IMR-90 (cell line): ENCODE results near the gene ZBTB38. TPM values are rescaled to one million over a fixed set of nuclear protein-coding genes. Genes with fewer than 3 reads are reported as not detected.
A peak's percentile ranks its signal among the peaks of the same experiment; 100 is the strongest.

ENCODE experiments used
- ATAC-seq: fragments of 200-7000 bp; cut with Tn5 transposase; 2 replicates; pipeline ENCODE4 v1.9.1; 2020; ENCODE audit warnings: low read depth, mild to moderate bottlenecking, moderate library complexity
- BruUV-seq: library from RNA; stranded (reverse); fragments of 400-500 nt; replicated peaks from 2 replicates; lab custom pipeline; 2021; lab: Mats Ljungman, UMichigan
- CTCF ChIA-PET: fragments of 300-600 bp; formaldehyde crosslinking; extraction: SDS; loops from one replicate; lab custom pipeline; 2021; ENCODE audit warnings: antibody characterized with exemption; lab: Yijun Ruan, JAX
- POLR2A ChIA-PET: fragments of 300-600 bp; sonication (Branson Sonifier 250); formaldehyde crosslinking; loops from one replicate; lab custom pipeline; 2022; ENCODE audit warnings: antibody characterized with exemption; ENCODE audit not compliant: unreplicated experiment; lab: Charles Lee
- DNase-seq: peaks from one replicate; pipeline ENCODE4 v3.0.0; 2013
- H2AFZ ChIP-seq: replicated peaks from 2 replicates; pipeline ENCODE3; 2013; ENCODE audit warnings: low read length, mild to moderate bottlenecking; ENCODE audit not compliant: poor library complexity
- H2AK5ac ChIP-seq: 2 replicates; pipeline ENCODE4 v1.6.1; 2013; ENCODE audit warnings: low read depth, low read length, inconsistent platforms
- H2AK9ac ChIP-seq: replicated peaks from 2 replicates; pipeline ENCODE3; 2013; ENCODE audit warnings: mild to moderate bottlenecking, low read depth, low read length, moderate library complexity; ENCODE audit not compliant: poor library complexity
- H2BK120ac ChIP-seq: 2 replicates; pipeline ENCODE4 v1.6.1; 2013; ENCODE audit warnings: low read depth, low read length, inconsistent platforms
- H2BK15ac ChIP-seq: 3 replicates; pipeline ENCODE4 v1.6.1; 2013; ENCODE audit warnings: low read depth, low read length, inconsistent platforms
- H2BK20ac ChIP-seq: 2 replicates; pipeline ENCODE4 v1.6.1; 2013; ENCODE audit warnings: low read depth, mild to moderate bottlenecking, inconsistent platforms, low read length, moderate library complexity
- H2BK5ac ChIP-seq: 2 replicates; pipeline ENCODE4 v1.6.1; 2013; ENCODE audit warnings: mild to moderate bottlenecking, low read depth, low read length, inconsistent platforms; ENCODE audit not compliant: poor library complexity, severe bottlenecking
- H3K14ac ChIP-seq: replicated peaks from 2 replicates; pipeline ENCODE4 v1.6.1; 2013; ENCODE audit warnings: low read depth, low read length, inconsistent platforms
- H3K18ac ChIP-seq: 2 replicates; pipeline ENCODE4 v1.6.1; 2013; ENCODE audit warnings: low read depth, low read length, control low read depth
- H3K23ac ChIP-seq: 2 replicates; pipeline ENCODE4 v1.6.1; 2013; ENCODE audit warnings: low read depth, low read length, inconsistent platforms
- H3K27ac ChIP-seq: 2 replicates; pipeline ENCODE4 v1.5.1; 2013; ENCODE audit warnings: mild to moderate bottlenecking, control low read depth, low read length; ENCODE audit not compliant: insufficient read depth
- H3K27me3 ChIP-seq: 2 replicates; pipeline ENCODE4 v1.6.1; 2013; ENCODE audit warnings: low read length; ENCODE audit not compliant: control insufficient read depth, insufficient read depth
- H3K36me3 ChIP-seq: 2 replicates; pipeline ENCODE4 v1.6.1; 2013; ENCODE audit warnings: low read length, mixed read lengths; ENCODE audit not compliant: control insufficient read depth, insufficient read depth
- H3K4ac ChIP-seq: 2 replicates; pipeline ENCODE4 v1.6.1; 2013; ENCODE audit warnings: low read depth, low read length, inconsistent platforms
- H3K4me1 ChIP-seq: 2 replicates; pipeline ENCODE4 v1.6.1; 2013; ENCODE audit warnings: low read length, mixed read lengths; ENCODE audit not compliant: control insufficient read depth, insufficient read depth
- H3K4me2 ChIP-seq: 2 replicates; pipeline ENCODE4 v1.6.1; 2013; ENCODE audit warnings: low read depth, mild to moderate bottlenecking, control low read depth, low read length, moderate library complexity
- H3K4me3 ChIP-seq: 2 replicates; pipeline ENCODE4 v1.5.1; 2013; ENCODE audit warnings: low read depth, mild to moderate bottlenecking, control low read depth, low read length, moderate library complexity; ENCODE audit not compliant: insufficient read depth
- H3K56ac ChIP-seq: 2 replicates; pipeline ENCODE4 v1.6.1; 2013; ENCODE audit warnings: low read length, inconsistent platforms; ENCODE audit not compliant: insufficient read depth; ENCODE audit errors: extremely low read depth
- H3K79me1 ChIP-seq, 2 experiments: 2 replicates each; pipeline ENCODE4 v1.6.1; 2013; ENCODE audit warnings: low read length in 2 of 2, inconsistent platforms in 1 of 2, low read depth in 1 of 2
- H3K9ac ChIP-seq: 2 replicates; pipeline ENCODE4 v1.6.1; 2013; ENCODE audit warnings: low read depth, low read length, control low read depth
- H3K9me1 ChIP-seq: 2 replicates; pipeline ENCODE4 v1.6.1; 2013; ENCODE audit warnings: low read length, inconsistent platforms; ENCODE audit not compliant: insufficient read depth
- H3K9me3 ChIP-seq: 2 replicates; pipeline ENCODE4 v1.6.1; 2013; ENCODE audit warnings: low read length; ENCODE audit not compliant: control insufficient read depth, insufficient read depth
- H4K20me1 ChIP-seq: 2 replicates; pipeline ENCODE4 v1.6.1; 2013; ENCODE audit warnings: low read length, inconsistent platforms; ENCODE audit not compliant: insufficient read depth
- H4K5ac ChIP-seq: 2 replicates; pipeline ENCODE4 v1.6.1; 2013; ENCODE audit warnings: mild to moderate bottlenecking, low read depth, low read length, control low read depth
- H4K8ac ChIP-seq, 2 experiments: 2 replicates each; pipeline ENCODE4 v1.6.1; 2013; ENCODE audit warnings: low read depth in 2 of 2, low read length in 2 of 2, control low read depth in 1 of 2, inconsistent platforms in 1 of 2
- H4K91ac ChIP-seq: 2 replicates; pipeline ENCODE4 v1.6.1; 2013; ENCODE audit warnings: low read depth, low read length, inconsistent platforms; ENCODE audit not compliant: insufficient read depth
- CHD1 ChIP-seq: IDR thresholded peaks from 2 replicates; pipeline ENCODE4 v1.6.1; 2012; ENCODE audit warnings: low read depth, low read length, improper control_type of control experiment
- FOS ChIP-seq: fragments of 150-350 bp; IDR thresholded peaks from 2 replicates; pipeline ENCODE4 v1.6.1; 2016; ENCODE audit warnings: low read depth, low read length
- MAZ ChIP-seq: IDR thresholded peaks from 2 replicates; pipeline ENCODE4 v1.6.1; 2012; ENCODE audit warnings: low read depth, mild to moderate bottlenecking, low read length, improper control_type of control experiment, moderate library complexity, borderline replicate concordance
- NFE2L2 ChIP-seq: fragments of 150-350 bp; IDR thresholded peaks from 2 replicates; pipeline ENCODE4 v1.6.1; 2016; ENCODE audit warnings: low read depth, mild to moderate bottlenecking, low read length
- POLR2A ChIP-seq: IDR thresholded peaks from 2 replicates; pipeline ENCODE4 v1.6.1; 2012; ENCODE audit warnings: mild to moderate bottlenecking, low read depth, low read length
- RFX5 ChIP-seq: IDR thresholded peaks from 2 replicates; pipeline ENCODE4 v1.8.0; 2012; ENCODE audit warnings: low read depth, mild to moderate bottlenecking, low read length, moderate library complexity
- WGBS, 2 experiments: methylation state at CpG; one replicate each; pipeline versions ENCODE4 v1.1.5 to v1.1.7; 2013; ENCODE audit warnings: missing lambda C conversion rate in 2 of 2; ENCODE audit not compliant: insufficient read length in 1 of 2; ENCODE audit errors: extremely low coverage in 2 of 2; 5-methylcytosine and 5-hydroxymethylcytosine counted together
- dilution Hi-C: fragments of 300-500 bp; cut with HindIII; formaldehyde crosslinking; loops from one replicate; pipeline ENCODE4 v1.14.3; 2018; ENCODE audit warnings: low sequenced_read_pairs; ENCODE audit not compliant: unreplicated experiment
- in situ Hi-C: fragments of 300-500 bp; cut with MboI; formaldehyde crosslinking; loops from 3 replicates; pipeline ENCODE4 v1.14.3; 2019; ENCODE audit warnings: low sequenced_read_pairs, inconsistent platforms, mixed read lengths
- intact Hi-C: fragments of 100-400 bp; cut with micrococcal nuclease; formaldehyde crosslinking; loops from 2 replicates; pipeline ENCODE4 v1.10.0; 2022
- polyA plus RNA-seq, 3 experiments: library from polyadenylated mRNA; depleted of rRNA; stranded (reverse); fragments of >200 nt; gene quantifications; 2 replicates each; pipeline ENCODE4 v1.2.3, GENCODE V29; 2012; ENCODE audit warnings: low replicate concordance in 1 of 3
- total RNA-seq: library from RNA; depleted of rRNA; stranded (reverse); fragments of >200 nt; gene quantifications from 2 replicates; pipeline ENCODE4 v1.2.3, GENCODE V29; 2012; rRNA removed
- TF ChIP-seq, protein P1 (sequence below): conservative IDR thresholded peaks from 2 replicates; pipeline ENCODE4 v1.5.1; 2012; ENCODE audit warnings: mild to moderate bottlenecking, low read depth, low read length, improper control_type of control experiment

ZBTB38 gene
- total and polyA plus RNA-seq, 2 of the 4 experiments (the other 2 are of a cell fraction): 44.9 to 274 TPM

DNA sequence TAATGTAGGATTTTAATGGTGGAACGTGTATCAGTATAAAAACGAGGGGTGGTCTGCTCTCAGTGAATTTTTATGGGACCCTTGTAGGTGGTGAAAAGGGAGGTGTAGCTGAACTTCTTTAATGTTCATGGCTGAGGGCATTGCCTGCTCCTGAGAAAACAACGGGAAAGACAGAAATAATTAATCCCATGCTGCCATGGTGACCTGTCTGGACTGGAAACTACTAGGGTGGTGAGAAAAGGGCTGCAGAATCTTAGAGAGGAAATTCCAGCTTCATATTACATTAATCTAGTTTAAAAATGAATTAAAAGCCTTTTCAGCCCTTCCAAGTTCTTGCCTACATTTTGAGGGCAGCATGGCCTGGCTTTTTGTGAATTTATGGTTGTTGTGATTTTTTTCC, 47.6 kb downstream of the ZBTB38 start:
- no peak overlapping the region for H3K4me2 ChIP-seq
- H2AK9ac ChIP-seq: no peak overlapping the region
- DNase-seq (no peak), ATAC-seq (no peak)
- no peak overlapping the region for H3K56ac ChIP-seq
- no peak overlapping the region; the same call in 1 of the 2 replicates for H3K23ac ChIP-seq
- peak overlapping the region; percentile 26; the same call in 1 of the 2 replicates for H3K18ac ChIP-seq
- POLR2A ChIA-PET: no interaction called here
- H3K79me1 ChIP-seq: peaks cover 50 to 81% of the 10 kb centered on the region in 2 experiments
- WGBS, 2 experiments: 80% methylated on average over 1 of the region's 3 CpGs; no CpG with 5 or more reads in 1 of the 2 experiments
- H2AK5ac ChIP-seq: peak overlapping the region; percentile 36; the same call in 1 of the 2 replicates
- H3K4me3 ChIP-seq: no peak overlapping the region
- TF ChIP-seq POLR2A (no peak), CHD1 (no peak), RFX5 (no peak), FOS (no peak), MAZ (no peak), NFE2L2 (no peak)
- TF ChIP-seq, protein P1, sequence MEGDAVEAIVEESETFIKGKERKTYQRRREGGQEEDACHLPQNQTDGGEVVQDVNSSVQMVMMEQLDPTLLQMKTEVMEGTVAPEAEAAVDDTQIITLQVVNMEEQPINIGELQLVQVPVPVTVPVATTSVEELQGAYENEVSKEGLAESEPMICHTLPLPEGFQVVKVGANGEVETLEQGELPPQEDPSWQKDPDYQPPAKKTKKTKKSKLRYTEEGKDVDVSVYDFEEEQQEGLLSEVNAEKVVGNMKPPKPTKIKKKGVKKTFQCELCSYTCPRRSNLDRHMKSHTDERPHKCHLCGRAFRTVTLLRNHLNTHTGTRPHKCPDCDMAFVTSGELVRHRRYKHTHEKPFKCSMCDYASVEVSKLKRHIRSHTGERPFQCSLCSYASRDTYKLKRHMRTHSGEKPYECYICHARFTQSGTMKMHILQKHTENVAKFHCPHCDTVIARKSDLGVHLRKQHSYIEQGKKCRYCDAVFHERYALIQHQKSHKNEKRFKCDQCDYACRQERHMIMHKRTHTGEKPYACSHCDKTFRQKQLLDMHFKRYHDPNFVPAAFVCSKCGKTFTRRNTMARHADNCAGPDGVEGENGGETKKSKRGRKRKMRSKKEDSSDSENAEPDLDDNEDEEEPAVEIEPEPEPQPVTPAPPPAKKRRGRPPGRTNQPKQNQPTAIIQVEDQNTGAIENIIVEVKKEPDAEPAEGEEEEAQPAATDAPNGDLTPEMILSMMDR: no peak
- H3K9ac ChIP-seq: no peak overlapping the region
- peak overlapping the region; percentile 84; the same call in 1 of the 2 replicates for H2BK120ac ChIP-seq
- H2BK20ac ChIP-seq: peak overlapping the region; percentile 54; the same call in 1 of the 2 replicates
- H4K8ac ChIP-seq: peak overlapping the region; percentile 64 to 85; a peak in 3 of 4 replicates
- peaks cover 24% of the 10 kb centered on the region for H3K4me1 ChIP-seq
- H2BK5ac ChIP-seq: peak overlapping the region; percentile 99
- BruUV-seq: no TSS peak
- peaks cover 53% of the 10 kb centered on the region for H3K36me3 ChIP-seq
- CTCF ChIA-PET: no interaction called here
- H2AFZ ChIP-seq: no peak overlapping the region
- H3K9me1 ChIP-seq: peaks cover 34% of the 10 kb centered on the region
- H2BK15ac ChIP-seq: peak overlapping the region; percentile 92; the same call in 1 of the 3 replicates
- no peaks in the 10 kb centered on the region for H3K9me3 ChIP-seq
- H3K4ac ChIP-seq: peak overlapping the region; percentile 95
- H4K91ac ChIP-seq: peak overlapping the region; percentile 97
- peak overlapping the region; percentile 24; the same call in 1 of the 2 replicates for H3K27ac ChIP-seq
- intact Hi-C loops: no loop called here
- no peaks in the 10 kb centered on the region for H3K27me3 ChIP-seq
- no peaks in the 10 kb centered on the region for H4K20me1 ChIP-seq
- H4K5ac ChIP-seq: peak overlapping the region; percentile 63; the same call in 1 of the 2 replicates
- no peak overlapping the region for H3K14ac ChIP-seq
- in situ Hi-C loops: no loop called here
- dilution Hi-C loops: no loop called here

Other genes with a start within 250 kb of the ZBTB38 start
- gene PXYLP1, start 136.7 kb upstream of the ZBTB38 start, total RNA-seq: 13.3 and 15.6 TPM in 2 replicates
- gene PXYLP1, start 136.7 kb upstream of the ZBTB38 start, polyA plus RNA-seq (2012; rRNA removed): 11.2 and 11.7 TPM in 2 replicates
- 14.0 and 22.5 TPM in 2 replicates for gene RASA2, start 118.5 kb downstream of the ZBTB38 start, total RNA-seq
- gene RASA2, start 118.5 kb downstream of the ZBTB38 start, polyA plus RNA-seq (2012; rRNA removed): 4.4 and 6.1 TPM in 2 replicates